ENCODE data around the gene SFN.

GRCh38 chr1:26854906-26855305 lies 8.0 kb upstream of the SFN start:
- TF ChIP-seq CTCF (IDR thresholded peaks at IDR 0.05; ENCODE audit: borderline replicate concordance, extremely low read depth, low read length, poor library complexity, severe bottlenecking) (no peak), EZH2 (IDR thresholded peaks at IDR 0.05; ENCODE audit: borderline replicate concordance, low read depth, low read length, severe bottlenecking) (no peak)

Measured in DND-41 (cell line).